SK-N-SH (cell line): Measurements from ENCODE around the gene KANTR. TPM values are rescaled to one million over a fixed set of nuclear protein-coding genes. Genes with fewer than 3 reads are reported as not detected.

Experiments
- CTCF ChIA-PET: fragments of 300-600, 350-600 bp; formaldehyde crosslinking; extraction: SDS; loops from one replicate; lab custom pipeline; 2021; lab: Yijun Ruan, JAX
- POLR2A ChIA-PET: fragments of 350-600 bp; sonication (Branson Sonifier 250); formaldehyde crosslinking; extraction: SDS; loops from one replicate; lab custom pipeline; 2020; ENCODE audit warnings: antibody characterized with exemption, inconsistent platforms; lab: Yijun Ruan, JAX
- DNase-seq: peaks from one replicate; pipeline ENCODE4 v3.0.0; 2012
- H2AFZ ChIP-seq: fragments of 200-600 bp; sonication (generic); 2 replicates; pipeline ENCODE4 v1.8.1; 2016; ENCODE audit warnings: antibody characterized with exemption, mild to moderate bottlenecking, low read depth
- H3F3A ChIP-seq: fragments of 200-600 bp; sonication (generic); replicated peaks from 2 replicates; pipeline ENCODE3; 2016; ENCODE audit warnings: antibody characterized with exemption, mild to moderate bottlenecking; ENCODE audit not compliant: insufficient read depth
- H3K27ac ChIP-seq, 2 experiments: fragments of 200-500 bp in 1 of 2; fragments of 200-600 bp in 1 of 2; sonication (Bioruptor generic) in 1 of 2; sonication (generic), shearing (Covaris generic) in 1 of 2; 2 replicates each; pipeline versions ENCODE4 v1.5.1 to v1.6.1; 2014 to 2016; ENCODE audit warnings: low read depth in 2 of 2, inconsistent platforms in 1 of 2, low read length in 1 of 2, mild to moderate bottlenecking in 1 of 2, mixed read lengths in 1 of 2
- H3K27me3 ChIP-seq: fragments of 200-600 bp; sonication (generic), shearing (Covaris generic); 2 replicates; pipeline ENCODE4 v1.6.1; 2016; ENCODE audit warnings: mixed run types; ENCODE audit not compliant: insufficient read depth
- H3K36me3 ChIP-seq, 2 experiments: fragments of 200-500 bp in 1 of 2; fragments of 200-600 bp in 1 of 2; sonication (Bioruptor generic) in 1 of 2; sonication (generic) in 1 of 2; replicated peaks in 1 of 2; 2 replicates each; pipeline versions ENCODE3 to v1.5.1; 2014 to 2016; ENCODE audit warnings: low read length in 1 of 2, mild to moderate bottlenecking in 1 of 2; ENCODE audit not compliant: insufficient read depth in 2 of 2, control insufficient read depth in 1 of 2
- H3K4me1 ChIP-seq, 2 experiments: fragments of 200-500 bp in 1 of 2; fragments of 200-600 bp in 1 of 2; sonication (Bioruptor generic) in 1 of 2; sonication (generic), shearing (Covaris generic) in 1 of 2; 2 replicates each; pipeline versions ENCODE4 v1.5.1 to v1.6.1; 2014 to 2016; ENCODE audit warnings: low read depth in 1 of 2, low read length in 1 of 2, mixed run types in 1 of 2; ENCODE audit not compliant: insufficient read depth in 2 of 2, control insufficient read depth in 1 of 2
- H3K4me2 ChIP-seq: fragments of 200-600 bp; sonication (generic), shearing (Covaris generic); 2 replicates; pipeline ENCODE4 v1.6.1; 2017; ENCODE audit warnings: mixed run types
- H3K4me3 ChIP-seq, 2 experiments: fragments of 200-500 bp in 1 of 2; fragments of 200-600 bp in 1 of 2; sonication (Bioruptor generic) in 1 of 2; sonication (generic), shearing (Covaris generic) in 1 of 2; 2 replicates each; pipeline versions ENCODE4 v1.5.1 to v1.8.1; 2014 to 2016; ENCODE audit warnings: low read depth in 2 of 2, inconsistent platforms in 1 of 2, low read length in 1 of 2, mild to moderate bottlenecking in 1 of 2, mixed read lengths in 1 of 2, moderate library complexity in 1 of 2
- H3K79me2 ChIP-seq: fragments of 200-600 bp; sonication (generic); 2 replicates; pipeline ENCODE4 v1.8.1; 2017; ENCODE audit warnings: mild to moderate bottlenecking; ENCODE audit not compliant: insufficient read depth
- H3K9ac ChIP-seq: fragments of 200-600 bp; sonication (generic); 2 replicates; pipeline ENCODE4 v1.6.1; 2017; ENCODE audit warnings: mixed run types
- H3K9me2 ChIP-seq: fragments of 200-600 bp; sonication (generic); 2 replicates; pipeline ENCODE4 v1.6.1; 2017; ENCODE audit warnings: mixed run types
- H3K9me3 ChIP-seq: fragments of 200-600 bp; sonication (generic); 2 replicates; pipeline ENCODE4 v1.6.1; 2017; ENCODE audit warnings: mixed run types, mild to moderate bottlenecking, moderate library complexity
- H4K20me1 ChIP-seq: fragments of 200-600 bp; sonication (generic); 2 replicates; pipeline ENCODE4 v1.6.1; 2017; ENCODE audit warnings: mild to moderate bottlenecking, mixed run types; ENCODE audit not compliant: insufficient read depth
- CHD2 ChIP-seq: fragments of 150-350 bp; IDR thresholded peaks from 2 replicates; pipeline ENCODE4 v1.6.1; 2018; ENCODE audit warnings: low read length; ENCODE audit not compliant: partially characterized antibody
- ELF1 ChIP-seq: IDR thresholded peaks from 2 replicates; pipeline ENCODE4 v1.4.0; 2012
- FOSL2 ChIP-seq: IDR thresholded peaks from 2 replicates; pipeline ENCODE4 v1.4.0; 2012; ENCODE audit warnings: low read depth, mild to moderate bottlenecking, moderate library complexity, borderline replicate concordance
- FOXJ3 ChIP-seq: sonication (generic); formaldehyde crosslinking; IDR thresholded peaks from 2 replicates; pipeline ENCODE4 v1.5.1; 2020; ENCODE audit warnings: mild to moderate bottlenecking, missing genetic modification reagents
- RXRA ChIP-seq: IDR thresholded peaks from 2 replicates; pipeline ENCODE4 v1.4.0; 2012; ENCODE audit warnings: low read depth, mild to moderate bottlenecking, borderline replicate concordance
- TCF12 ChIP-seq: IDR thresholded peaks from 2 replicates; pipeline ENCODE4 v1.4.0; 2012
- WGBS: methylation state at CpG from one replicate; pipeline ENCODE4 v1.1.6; 2017; ENCODE audit warnings: low lambda C conversion rate; 5-methylcytosine and 5-hydroxymethylcytosine counted together
- polyA plus RNA-seq, 3 experiments: library from polyadenylated mRNA; depleted of rRNA; stranded (reverse); fragments of >200 nt; gene quantifications; 2 replicates each; pipeline ENCODE4 v1.2.3, GENCODE V29; 2012
- TF ChIP-seq, protein P1 (sequence below): fragments of 150-350 bp; IDR thresholded peaks from 2 replicates; pipeline ENCODE4 v1.6.1; 2017; ENCODE audit warnings: antibody characterized with exemption, low read length, low read depth, borderline replicate concordance
- TF ChIP-seq, protein P2 (sequence below): IDR thresholded peaks from 2 replicates; pipeline ENCODE4 v1.6.1; 2012; ENCODE audit warnings: mild to moderate bottlenecking, low read depth, low read length, moderate library complexity

The KANTR gene
- polyA plus RNA-seq, 1 of the 3 experiments (the other 2 are of a cell fraction): 2.1 TPM

GRCh38 chrX:53075011-53075410 lies 18.9 kb upstream of the KANTR start:
- Histone ChIP-seq H3K27ac (no peak overlapping the region), H3F3A (no peaks in the 10 kb centered on the region), H4K20me1 (no peaks in the 10 kb centered on the region), H3K79me2 (no peaks in the 10 kb centered on the region; the same call in 1 of the 2 replicates), H3K9me2 (no peaks in the 10 kb centered on the region), H3K9ac (no peak overlapping the region), H3K36me3 (peaks cover 0 to 2% of the 10 kb centered on the region in 2 experiments), H3K9me3 (no peaks in the 10 kb centered on the region), H3K27me3 (no peaks in the 10 kb centered on the region; the same call in 1 of the 2 replicates), H3K4me3 (no peak overlapping the region), H3K4me2 (no peak overlapping the region), H3K4me1 (peaks cover 0 to 5% of the 10 kb centered on the region in 2 experiments; a peak in 1 of 4 replicates), H2AFZ (no peak overlapping the region)
- no peak for DNase-seq
- WGBS: 59% methylated on average over 7 of the region's 7 CpGs
- no peak for TF ChIP-seq RXRA
- TF ChIP-seq ELF1: no peak
- TF ChIP-seq TCF12: no peak
- TF ChIP-seq, protein P1, sequence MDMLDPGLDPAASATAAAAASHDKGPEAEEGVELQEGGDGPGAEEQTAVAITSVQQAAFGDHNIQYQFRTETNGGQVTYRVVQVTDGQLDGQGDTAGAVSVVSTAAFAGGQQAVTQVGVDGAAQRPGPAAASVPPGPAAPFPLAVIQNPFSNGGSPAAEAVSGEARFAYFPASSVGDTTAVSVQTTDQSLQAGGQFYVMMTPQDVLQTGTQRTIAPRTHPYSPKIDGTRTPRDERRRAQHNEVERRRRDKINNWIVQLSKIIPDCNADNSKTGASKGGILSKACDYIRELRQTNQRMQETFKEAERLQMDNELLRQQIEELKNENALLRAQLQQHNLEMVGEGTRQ: no peak
- TF ChIP-seq, protein P2, sequence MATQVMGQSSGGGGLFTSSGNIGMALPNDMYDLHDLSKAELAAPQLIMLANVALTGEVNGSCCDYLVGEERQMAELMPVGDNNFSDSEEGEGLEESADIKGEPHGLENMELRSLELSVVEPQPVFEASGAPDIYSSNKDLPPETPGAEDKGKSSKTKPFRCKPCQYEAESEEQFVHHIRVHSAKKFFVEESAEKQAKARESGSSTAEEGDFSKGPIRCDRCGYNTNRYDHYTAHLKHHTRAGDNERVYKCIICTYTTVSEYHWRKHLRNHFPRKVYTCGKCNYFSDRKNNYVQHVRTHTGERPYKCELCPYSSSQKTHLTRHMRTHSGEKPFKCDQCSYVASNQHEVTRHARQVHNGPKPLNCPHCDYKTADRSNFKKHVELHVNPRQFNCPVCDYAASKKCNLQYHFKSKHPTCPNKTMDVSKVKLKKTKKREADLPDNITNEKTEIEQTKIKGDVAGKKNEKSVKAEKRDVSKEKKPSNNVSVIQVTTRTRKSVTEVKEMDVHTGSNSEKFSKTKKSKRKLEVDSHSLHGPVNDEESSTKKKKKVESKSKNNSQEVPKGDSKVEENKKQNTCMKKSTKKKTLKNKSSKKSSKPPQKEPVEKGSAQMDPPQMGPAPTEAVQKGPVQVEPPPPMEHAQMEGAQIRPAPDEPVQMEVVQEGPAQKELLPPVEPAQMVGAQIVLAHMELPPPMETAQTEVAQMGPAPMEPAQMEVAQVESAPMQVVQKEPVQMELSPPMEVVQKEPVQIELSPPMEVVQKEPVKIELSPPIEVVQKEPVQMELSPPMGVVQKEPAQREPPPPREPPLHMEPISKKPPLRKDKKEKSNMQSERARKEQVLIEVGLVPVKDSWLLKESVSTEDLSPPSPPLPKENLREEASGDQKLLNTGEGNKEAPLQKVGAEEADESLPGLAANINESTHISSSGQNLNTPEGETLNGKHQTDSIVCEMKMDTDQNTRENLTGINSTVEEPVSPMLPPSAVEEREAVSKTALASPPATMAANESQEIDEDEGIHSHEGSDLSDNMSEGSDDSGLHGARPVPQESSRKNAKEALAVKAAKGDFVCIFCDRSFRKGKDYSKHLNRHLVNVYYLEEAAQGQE: no peak
- TF ChIP-seq CHD2: no peak
- CTCF ChIA-PET: no interaction called here
- POLR2A ChIA-PET: no interaction called here

- CTCF ChIA-PET: interaction anchor here (1.1 kb wide), 1 partner anchor 12 kb away, joined by 4 read pairs; no protein-coding TSS in a partner anchor
- H3K9me2 ChIP-seq: no peaks in the 10 kb centered on the region
- no peak for DNase-seq
Measured at GRCh38 chrX:53076671-53077070, 17.3 kb upstream of the KANTR start.

More at GRCh38 chrX:53076671-53077070, 17.3 kb upstream of the KANTR start:
- H4K20me1 ChIP-seq: no peaks in the 10 kb centered on the region
- no peak for TF ChIP-seq FOXJ3 (CRISPR knock-in tag)
- TF ChIP-seq FOSL2: no peak
- 92% methylated on average over 18 of the region's 21 CpGs for WGBS
- no peaks in the 10 kb centered on the region; the same call in 1 of the 2 replicates for H3K27me3 ChIP-seq
- POLR2A ChIA-PET: no interaction called here
- H3K4me1 ChIP-seq: peaks cover 4 to 8% of the 10 kb centered on the region in 2 experiments; a peak in 2 of 4 replicates
- H2AFZ ChIP-seq: no peak overlapping the region
- no peak overlapping the region for H3K4me3 ChIP-seq
- peaks cover 8% of the 10 kb centered on the region for H3F3A ChIP-seq
- H3K9me3 ChIP-seq: no peaks in the 10 kb centered on the region
- no peak overlapping the region for H3K4me2 ChIP-seq
- no peaks in the 10 kb centered on the region for H3K79me2 ChIP-seq
- H3K9ac ChIP-seq: no peak overlapping the region
- no peak overlapping the region for H3K27ac ChIP-seq
- peaks cover 0 to 2% of the 10 kb centered on the region in 2 experiments for H3K36me3 ChIP-seq
